Spinal cord (tissue), 10 donors: ENCODE results near the gene TRIM25. TPM values are rescaled to one million over a fixed set of nuclear protein-coding genes. Genes with fewer than 3 reads are reported as not detected.

Source experiments
- DNase-seq, 6 donors: peaks; one replicate each; pipeline versions ENCODE4 v3.0.0 to v3.0.0-alpha.2; 2013 to 2015; ENCODE audit warnings: low spot score in 6 of 6, low read depth in 4 of 6
- H3K27ac ChIP-seq: one replicate; pipeline ENCODE4 v1.5.1; 2013; ENCODE audit warnings: low read depth, low read length, control low read depth
- H3K27me3 ChIP-seq: one replicate; pipeline ENCODE4 v1.6.1; 2013; ENCODE audit warnings: low read length; ENCODE audit not compliant: control insufficient read depth, insufficient read depth
- H3K36me3 ChIP-seq: one replicate; pipeline ENCODE4 v1.6.1; 2013; ENCODE audit warnings: low read length; ENCODE audit not compliant: control insufficient read depth, insufficient read depth
- H3K4me1 ChIP-seq: one replicate; pipeline ENCODE4 v1.6.1; 2013; ENCODE audit warnings: low read length; ENCODE audit not compliant: control insufficient read depth, insufficient read depth
- H3K4me3 ChIP-seq: one replicate; pipeline ENCODE4 v1.5.1; 2013; ENCODE audit warnings: low read depth, low read length, control low read depth
- H3K9me3 ChIP-seq: one replicate; pipeline ENCODE4 v1.6.1; 2013; ENCODE audit warnings: low read length; ENCODE audit not compliant: control insufficient read depth, insufficient read depth
- WGBS: methylation state at CpG from one replicate; pipeline ENCODE4 v1.1.5; 2013; ENCODE audit warnings: missing lambda C conversion rate; ENCODE audit not compliant: insufficient coverage; 5-methylcytosine and 5-hydroxymethylcytosine counted together
- polyA plus RNA-seq, 2 donors: library from polyadenylated mRNA; unstranded; fragments of 120-200 nt; gene quantifications; one replicate each; pipeline ENCODE4 v1.2.1, GENCODE V29; 2013; ENCODE audit not compliant: insufficient read length in 2 of 2
- total RNA-seq, 2 donors: library from RNA; depleted of rRNA in 1 of 2; stranded (reverse); fragments of 120-200 nt in 1 of 2; fragments of >200 nt in 1 of 2; gene quantifications; one replicate each; pipeline versions ENCODE4 v1.2.3 to v1.2.4, GENCODE V29; 2013 to 2014
- donor health status: healthy.

TRIM25 gene
- total and polyA plus RNA-seq, 4 donors = 10.0 to 22.1 (median 18.1) TPM

DNA sequence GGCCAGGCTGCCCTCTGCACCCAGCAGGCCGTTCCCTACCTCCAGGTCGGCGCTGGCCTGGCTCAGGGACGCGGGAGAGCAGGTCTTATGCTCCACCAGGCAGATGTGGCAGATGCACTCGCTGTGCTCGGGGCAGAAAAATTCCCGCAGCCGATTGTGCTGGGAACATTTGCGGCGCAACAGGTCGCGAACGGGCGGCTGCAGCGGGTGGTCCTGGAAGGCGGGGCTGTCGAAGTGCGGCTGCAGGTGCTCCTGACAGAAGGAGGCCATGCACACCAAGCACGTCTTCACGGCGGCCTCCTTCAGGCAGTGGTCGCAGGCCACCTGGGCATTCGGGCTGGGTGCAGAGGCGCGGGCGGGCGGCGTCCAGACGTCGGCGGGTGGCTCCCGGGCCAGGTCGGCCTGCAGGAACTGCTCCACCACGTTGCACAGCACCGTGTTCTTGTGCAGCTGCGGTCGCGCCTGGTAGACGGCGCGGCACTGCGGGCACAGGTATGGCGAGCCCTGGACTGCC lies 439 bp downstream of the TRIM25 start:
- peak overlapping the region; percentile 84 for H3K4me3 ChIP-seq
- DNase-seq = peak in 2 of 6 donors; percentile 13 to 26
- peaks cover 2% of the 10 kb centered on the region for H3K9me3 ChIP-seq
- peaks cover under 1% of the 10 kb centered on the region for H3K36me3 ChIP-seq
- WGBS = 5% methylated on average over 44 of the region's 44 CpGs
- peaks cover 4% of the 10 kb centered on the region for H3K27me3 ChIP-seq
- peaks cover 12% of the 10 kb centered on the region for H3K4me1 ChIP-seq
- no peak overlapping the region for H3K27ac ChIP-seq

GRCh38 chr17:56913000-56913311 lies 893 bp downstream of the TRIM25 start:
- 10% methylated on average over 2 of the region's 7 CpGs for WGBS
- H3K4me3 ChIP-seq = peak overlapping the region; percentile 84
- DNase-seq = no peak
- H3K27ac ChIP-seq = no peak overlapping the region
- H3K36me3 ChIP-seq = peaks cover 4% of the 10 kb centered on the region
- H3K9me3 ChIP-seq = peaks cover 2% of the 10 kb centered on the region
- peaks cover 4% of the 10 kb centered on the region for H3K27me3 ChIP-seq
- H3K4me1 ChIP-seq = peaks cover 12% of the 10 kb centered on the region

- Histone ChIP-seq H3K4me1 (peaks cover 12% of the 10 kb centered on the region), H3K4me3 (peak overlapping the region; percentile 84), H3K9me3 (no peaks in the 10 kb centered on the region), H3K36me3 (peaks cover 4% of the 10 kb centered on the region), H3K27me3 (peaks cover 4% of the 10 kb centered on the region), H3K27ac (no peak overlapping the region)
- DNase-seq = no peak
- 92% methylated on average over 18 of the region's 21 CpGs for WGBS
Observed at GRCh38 chr17:56912105-56912999, 1.5 kb downstream of the TRIM25 start.

- 79% methylated on average over 7 of the region's 7 CpGs for WGBS
- Histone ChIP-seq H3K4me1 (peaks cover 12% of the 10 kb centered on the region), H3K27me3 (peaks cover 4% of the 10 kb centered on the region), H3K27ac (no peak overlapping the region), H3K4me3 (no peak overlapping the region), H3K9me3 (no peaks in the 10 kb centered on the region), H3K36me3 (peaks cover 8% of the 10 kb centered on the region)
- DNase-seq = no peak
Observed at GRCh38 chr17:56910509-56911235, 3.2 kb downstream of the TRIM25 start.

DNA sequence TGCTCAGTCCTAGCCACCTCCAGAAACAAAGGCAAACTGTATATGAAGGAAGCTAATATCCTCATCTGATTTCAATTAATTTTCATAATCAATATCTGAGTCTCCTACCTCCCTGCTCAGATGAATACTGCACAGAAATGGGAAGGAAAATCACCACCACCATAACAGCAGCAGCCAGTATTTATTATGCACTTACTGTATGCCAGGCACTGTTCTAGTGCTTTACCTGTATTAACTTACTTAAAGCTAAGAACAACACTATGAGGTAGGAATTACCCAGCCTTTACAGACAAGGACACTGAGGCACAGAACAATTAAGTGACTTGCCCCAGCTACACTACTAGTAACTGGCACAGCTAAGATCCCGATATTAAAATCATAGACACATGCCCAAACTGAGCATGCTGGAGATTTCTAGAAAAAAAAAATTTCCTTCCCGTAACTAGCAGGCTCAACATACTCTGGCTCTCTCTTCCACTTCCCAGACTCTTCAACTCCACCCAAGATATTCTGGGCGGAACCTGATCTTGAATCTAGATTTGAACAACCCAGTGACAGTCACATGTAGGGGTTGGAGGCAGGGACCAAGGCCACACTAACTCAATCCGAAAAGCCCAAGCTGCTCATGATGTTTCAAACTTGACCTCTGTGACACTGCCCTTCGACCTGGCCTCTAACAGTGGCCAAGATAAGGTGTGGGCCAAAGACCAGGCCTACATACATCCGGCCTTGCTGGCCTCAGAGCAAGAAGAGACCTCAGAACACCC lies 3.9 kb downstream of the TRIM25 start:
- H3K27ac ChIP-seq = no peak overlapping the region
- peaks cover 4% of the 10 kb centered on the region for H3K27me3 ChIP-seq
- peaks cover 8% of the 10 kb centered on the region for H3K36me3 ChIP-seq
- WGBS = 93% methylated on average over 5 of the region's 6 CpGs
- H3K4me1 ChIP-seq = peaks cover 12% of the 10 kb centered on the region
- no peak for DNase-seq
- no peak overlapping the region for H3K4me3 ChIP-seq
- no peaks in the 10 kb centered on the region for H3K9me3 ChIP-seq

- H3K36me3 ChIP-seq = peaks cover 11% of the 10 kb centered on the region
- no peak overlapping the region for H3K4me3 ChIP-seq
- H3K4me1 ChIP-seq = peaks cover 4% of the 10 kb centered on the region
- H3K27ac ChIP-seq = no peak overlapping the region
- DNase-seq = no peak
- WGBS = 90% methylated on average over 6 of the region's 9 CpGs
- H3K9me3 ChIP-seq = peaks cover 1% of the 10 kb centered on the region
- peaks cover under 1% of the 10 kb centered on the region for H3K27me3 ChIP-seq
Observed at GRCh38 chr17:56908001-56908542, 5.8 kb downstream of the TRIM25 start.

- peaks cover 29% of the 10 kb centered on the region for H3K36me3 ChIP-seq
- no peaks in the 10 kb centered on the region for H3K27me3 ChIP-seq
- 100% methylated on average over 1 of the region's 5 CpGs for WGBS
- H3K4me1 ChIP-seq = no peaks in the 10 kb centered on the region
- peaks cover 1% of the 10 kb centered on the region for H3K9me3 ChIP-seq
- DNase-seq = no peak
- H3K27ac ChIP-seq = no peak overlapping the region
- H3K4me3 ChIP-seq = no peak overlapping the region
Observed at GRCh38 chr17:56903560-56903959, 10.3 kb downstream of the TRIM25 start.

DNA sequence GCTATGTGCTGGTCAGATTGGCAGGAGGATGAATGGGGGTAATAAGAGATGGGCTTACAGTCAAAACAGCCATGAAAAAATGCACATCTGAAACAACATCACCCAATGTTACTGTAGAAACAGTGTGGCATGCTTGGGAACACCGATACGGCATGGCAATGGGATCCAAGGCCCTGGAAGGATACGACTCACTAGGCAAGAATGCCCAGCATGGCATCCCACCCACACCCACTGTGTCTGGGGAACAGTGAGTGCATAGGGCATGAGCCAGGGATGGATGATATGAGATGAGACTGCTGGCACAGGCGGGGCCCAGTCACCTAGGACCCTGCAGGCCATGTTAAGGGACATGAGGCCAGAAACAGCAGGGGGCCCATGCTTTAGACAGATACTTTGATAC lies 11.5 kb downstream of the TRIM25 start:
- Histone ChIP-seq H3K9me3 (peaks cover 1% of the 10 kb centered on the region), H3K36me3 (peaks cover 25% of the 10 kb centered on the region), H3K4me1 (no peaks in the 10 kb centered on the region), H3K27me3 (no peaks in the 10 kb centered on the region), H3K4me3 (no peak overlapping the region), H3K27ac (no peak overlapping the region)
- 75% methylated on average over 1 of the region's 4 CpGs for WGBS
- DNase-seq = no peak

DNA sequence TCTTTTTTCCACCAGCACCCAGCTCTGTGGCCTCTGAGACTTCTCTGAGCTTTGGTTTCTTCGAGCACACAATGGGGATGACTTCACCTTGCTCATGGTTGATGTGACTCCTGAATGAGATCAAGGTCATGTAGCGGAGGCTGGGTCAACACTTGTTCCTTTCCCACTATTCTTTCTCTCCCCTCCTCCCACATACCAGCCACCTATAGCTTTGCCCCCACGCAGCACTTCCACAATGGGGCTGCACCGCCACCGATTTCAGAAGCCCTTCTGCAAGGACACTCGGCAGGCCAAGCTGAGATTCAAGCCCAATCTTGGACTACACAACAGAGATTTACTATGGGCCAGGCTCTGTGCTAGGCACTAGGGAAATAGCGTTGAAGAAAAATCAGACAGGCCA lies 14.4 kb downstream of the TRIM25 start:
- Histone ChIP-seq H3K36me3 (peaks cover 30% of the 10 kb centered on the region), H3K27ac (no peak overlapping the region), H3K4me1 (no peaks in the 10 kb centered on the region), H3K4me3 (no peak overlapping the region), H3K9me3 (peaks cover 1% of the 10 kb centered on the region), H3K27me3 (no peaks in the 10 kb centered on the region)
- no peak for DNase-seq
- WGBS = 85% methylated on average over 7 of the region's 7 CpGs
